Endothelial cell of hepatic sinusoid (primary cell): Measurements from ENCODE around the gene PGS1.

Experiments
- in situ Hi-C: cut with HindIII; loops from 2 replicates; pipeline ENCODE4 v1.10.0; 2017; ENCODE audit warnings: low sequenced_read_pairs

Gene PGS1

DNA sequence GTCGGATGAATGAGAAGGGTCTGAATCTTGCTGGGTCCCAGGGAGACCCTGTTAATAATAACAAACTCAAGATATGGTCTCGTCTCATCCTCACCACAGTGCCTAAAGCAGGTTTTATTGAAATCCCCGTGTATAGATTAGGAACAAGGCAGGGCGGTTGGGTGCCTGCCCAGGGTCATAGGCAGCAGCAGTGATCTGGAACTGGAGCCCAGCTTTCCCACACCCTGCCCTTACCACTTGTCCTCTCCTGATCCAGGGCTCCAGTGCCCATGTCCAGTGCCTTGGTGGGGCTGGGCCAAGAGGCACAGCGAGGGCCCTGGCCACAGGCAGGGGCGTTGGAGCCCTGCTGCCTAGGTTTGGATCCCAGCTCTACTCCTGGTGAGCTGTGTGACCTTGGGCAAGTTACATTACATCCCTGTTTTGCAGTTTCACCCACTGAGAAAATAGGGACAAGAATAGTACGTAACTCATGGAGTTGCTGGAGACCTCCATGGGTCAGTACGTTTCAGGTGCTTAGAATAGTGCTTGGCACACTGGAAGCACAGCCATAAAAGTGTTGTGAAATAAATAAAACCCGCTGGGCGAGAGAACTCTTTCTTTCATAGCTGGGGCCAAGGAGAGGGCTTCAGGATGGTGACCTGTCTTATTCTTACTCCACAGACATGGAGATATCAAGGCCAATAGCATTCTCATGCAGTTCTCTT is 32.5 kb upstream of the PGS1 start:
- in situ Hi-C loops: loop anchor here (5.0 kb wide), 1 partner anchor 39 kb away; no protein-coding TSS in a partner anchor

DNA sequence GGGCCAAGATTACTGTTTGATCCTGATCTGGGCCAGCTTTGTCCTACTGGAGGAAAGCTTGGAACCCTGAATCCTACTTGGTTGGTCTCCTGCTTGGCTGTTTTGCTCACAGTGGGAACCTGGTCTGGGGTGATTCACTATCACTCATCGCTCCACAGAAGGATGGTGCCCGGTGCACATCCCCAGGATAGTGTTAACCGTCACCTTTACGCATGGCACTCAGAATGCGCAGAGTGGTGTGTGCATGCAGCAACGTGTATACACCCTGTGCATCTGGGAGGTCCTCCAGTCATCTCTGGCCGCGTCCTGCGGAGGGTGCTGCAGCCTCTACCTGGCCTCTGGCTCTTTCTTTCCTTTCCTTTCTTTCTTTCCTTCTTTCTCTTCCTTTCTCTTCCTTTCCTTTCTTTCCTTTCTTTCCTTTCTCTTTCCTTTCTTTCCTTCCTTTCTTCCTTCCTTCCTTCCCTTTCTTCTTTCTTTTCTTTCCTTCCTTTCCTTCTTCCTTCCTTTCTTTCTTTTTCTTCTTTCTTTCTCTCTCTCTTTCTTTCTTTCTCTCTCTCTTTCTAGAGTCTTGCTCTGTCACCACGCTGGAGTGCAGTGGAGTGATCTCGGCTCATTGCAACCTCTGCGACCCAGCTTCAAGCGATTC is 31.7 kb upstream of the PGS1 start:
- in situ Hi-C loops: loop anchor here (5.0 kb wide), 1 partner anchor 39 kb away; no protein-coding TSS in a partner anchor

DNA sequence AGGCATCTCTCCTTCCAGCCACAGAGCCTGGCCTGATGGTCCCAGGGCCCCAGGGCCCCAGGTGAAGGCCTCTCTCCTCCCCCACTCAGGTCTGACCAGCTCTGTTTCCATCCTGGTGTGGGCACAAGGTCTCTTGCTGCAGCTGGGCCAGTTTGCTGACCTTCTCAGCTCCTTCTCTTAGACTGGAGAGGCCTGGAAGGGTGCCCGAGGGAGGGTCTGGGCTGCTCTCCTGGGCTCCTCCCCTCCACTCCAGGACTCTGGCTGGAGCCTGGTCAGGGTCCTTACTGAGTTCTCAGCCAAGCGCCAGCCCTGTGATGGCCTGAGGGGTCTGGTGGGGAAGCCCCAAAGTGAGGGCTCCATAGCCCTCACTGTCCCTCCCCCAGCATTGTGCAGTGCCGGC is 31.0 kb upstream of the PGS1 start:
- in situ Hi-C loops: loop anchor here (5.0 kb wide), 1 partner anchor 40 kb away; no protein-coding TSS in a partner anchor

DNA sequence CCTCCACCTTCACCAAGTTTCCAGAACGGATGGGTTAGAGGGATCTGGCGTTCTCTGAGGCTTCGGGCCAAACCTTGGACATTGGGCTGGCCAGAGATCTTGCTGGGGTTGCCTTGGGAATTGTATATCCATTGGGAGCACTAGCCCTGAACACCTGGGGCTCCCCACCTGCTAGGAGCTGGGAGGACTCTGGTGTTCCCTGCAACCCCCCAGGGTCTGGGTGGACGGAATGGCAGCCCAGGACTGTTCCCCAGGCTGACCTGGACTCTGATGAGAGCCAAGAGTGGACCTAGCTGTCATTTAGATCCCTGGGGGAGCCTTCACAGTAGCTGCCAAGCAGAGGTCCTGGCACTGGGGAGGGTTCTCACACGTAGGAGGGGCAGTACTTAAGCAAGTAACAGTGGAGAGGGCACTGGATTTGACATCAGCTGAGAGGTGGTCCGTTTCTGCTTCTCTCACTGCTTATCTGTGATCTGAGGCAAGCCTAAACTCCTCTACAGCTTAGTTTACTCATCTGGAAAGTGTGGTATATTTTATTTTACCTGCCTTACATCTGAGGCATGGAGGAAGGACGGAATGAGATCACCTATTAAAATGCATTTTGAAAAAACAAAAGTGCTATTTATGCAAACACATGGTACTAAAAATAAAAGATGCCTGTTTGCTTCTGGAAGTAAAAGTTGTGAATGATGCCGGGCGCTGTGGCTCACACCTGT is 30.2 kb upstream of the PGS1 start:
- in situ Hi-C loops: loop anchor here (5.0 kb wide), 1 partner anchor 41 kb away; no protein-coding TSS in a partner anchor

DNA sequence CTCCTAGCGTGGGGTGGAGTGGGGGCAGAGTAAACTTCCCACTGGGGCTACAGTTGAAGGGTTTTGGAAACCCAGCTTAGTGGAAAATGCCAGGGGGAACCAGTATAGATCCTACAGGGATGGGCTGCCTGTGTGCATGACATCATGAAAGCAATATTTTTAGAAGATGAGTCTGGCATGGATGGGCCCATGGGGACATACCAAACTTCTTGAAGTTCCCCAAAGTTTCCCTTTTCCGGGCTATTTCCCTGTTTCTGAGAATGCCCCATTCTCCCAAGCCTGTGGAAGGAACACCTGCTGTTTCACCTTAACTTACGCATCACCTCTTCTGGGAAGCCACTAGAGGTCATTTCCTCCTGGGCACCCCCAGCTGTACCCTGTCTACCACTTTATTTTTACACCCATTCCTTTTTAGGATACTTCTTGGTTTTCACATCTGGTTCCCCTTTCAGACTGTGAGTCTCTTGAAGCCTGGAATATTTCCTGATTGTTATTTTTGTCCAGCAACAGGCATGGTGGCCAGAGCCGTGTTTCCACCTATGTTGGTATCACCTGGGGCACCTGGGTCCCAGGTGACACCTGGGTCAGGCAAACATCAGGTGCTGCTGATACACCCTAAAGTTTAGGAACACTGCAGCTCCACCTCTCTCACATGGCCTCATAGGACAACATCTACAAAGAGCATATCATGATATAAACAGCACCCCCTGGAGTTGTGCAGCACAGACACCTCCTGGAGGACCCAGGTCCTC is 28.4 kb upstream of the PGS1 start:
- in situ Hi-C loops: loop anchor here (5.0 kb wide), 1 partner anchor 43 kb away; no protein-coding TSS in a partner anchor

DNA sequence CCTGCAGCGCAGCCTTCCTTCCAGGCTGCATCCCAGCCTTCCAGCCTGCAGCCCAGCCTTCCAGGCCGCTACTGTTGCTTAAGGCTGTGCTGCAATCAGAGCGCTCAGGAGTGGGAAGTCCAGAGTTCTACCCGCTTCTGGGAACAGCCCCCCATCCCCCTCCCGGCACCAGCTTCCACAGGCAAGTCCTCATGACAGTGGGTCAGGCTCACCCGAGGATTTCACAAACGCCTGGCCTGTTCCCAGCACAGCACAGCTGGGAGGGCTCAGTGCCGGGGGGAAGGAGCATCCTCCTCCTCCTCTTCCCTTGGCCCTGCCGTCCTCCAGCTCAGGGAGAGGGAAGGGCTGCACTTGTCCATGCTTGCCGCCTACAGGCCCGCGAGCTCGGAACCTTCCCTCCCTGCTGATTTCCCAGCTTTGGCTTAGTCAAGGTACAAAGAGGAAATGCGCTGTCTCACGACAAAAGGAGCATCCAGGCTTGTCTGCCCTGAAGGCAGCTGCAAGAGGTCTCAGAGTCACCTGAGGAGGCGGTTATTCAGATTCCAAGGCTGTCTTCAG is 26.9 kb upstream of the PGS1 start:
- in situ Hi-C loops: no loop called here

DNA sequence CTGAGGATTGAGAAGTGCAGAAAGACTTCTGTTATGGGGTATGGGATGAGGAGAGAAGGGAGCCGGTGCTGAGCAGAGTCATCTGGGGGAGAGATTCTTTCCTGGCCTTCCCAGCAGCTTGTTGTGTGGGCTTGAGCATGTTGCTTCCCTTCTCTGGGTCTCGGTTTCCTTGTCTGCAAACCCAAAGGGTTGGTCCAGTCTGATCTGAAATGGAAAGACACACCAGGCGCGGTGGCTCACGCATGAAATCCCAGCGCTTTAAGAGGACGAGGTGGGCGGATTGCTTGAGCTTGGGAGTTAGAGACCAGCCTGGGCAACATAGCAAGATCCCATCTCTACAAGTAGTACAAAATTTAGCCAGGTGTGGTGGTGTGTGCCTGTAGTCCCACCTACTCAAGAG is 24.6 kb upstream of the PGS1 start:
- in situ Hi-C loops: no loop called here

DNA sequence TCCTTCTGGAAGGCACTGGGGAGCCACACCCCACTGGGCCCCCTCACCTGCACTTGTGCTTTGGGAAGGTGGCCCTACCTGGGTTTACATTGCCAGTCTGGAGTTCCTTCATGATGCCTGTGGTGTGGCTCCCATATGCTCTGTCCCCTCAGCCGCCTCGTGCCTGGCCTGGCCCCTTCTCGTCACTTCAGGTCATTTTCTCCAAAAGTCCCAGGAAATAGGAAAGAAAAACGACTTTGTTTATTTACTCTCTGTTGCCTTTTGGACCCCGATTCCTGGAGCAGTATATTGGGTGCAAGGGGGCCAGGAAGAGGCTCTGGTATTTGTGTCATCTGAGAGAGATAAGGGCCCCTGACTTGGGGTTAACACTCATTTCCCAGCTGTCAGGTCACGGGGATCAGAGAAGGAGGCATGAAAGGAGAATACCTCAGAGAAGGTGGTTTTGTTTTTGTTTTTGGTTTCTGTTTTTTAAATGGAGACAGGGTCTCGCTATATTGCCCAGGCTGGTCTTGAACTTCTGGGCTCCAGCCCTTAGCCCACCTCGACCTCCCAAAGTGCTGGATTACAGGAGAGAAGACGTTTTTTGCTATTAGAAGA is 23.3 kb upstream of the PGS1 start:
- in situ Hi-C loops: no loop called here

DNA sequence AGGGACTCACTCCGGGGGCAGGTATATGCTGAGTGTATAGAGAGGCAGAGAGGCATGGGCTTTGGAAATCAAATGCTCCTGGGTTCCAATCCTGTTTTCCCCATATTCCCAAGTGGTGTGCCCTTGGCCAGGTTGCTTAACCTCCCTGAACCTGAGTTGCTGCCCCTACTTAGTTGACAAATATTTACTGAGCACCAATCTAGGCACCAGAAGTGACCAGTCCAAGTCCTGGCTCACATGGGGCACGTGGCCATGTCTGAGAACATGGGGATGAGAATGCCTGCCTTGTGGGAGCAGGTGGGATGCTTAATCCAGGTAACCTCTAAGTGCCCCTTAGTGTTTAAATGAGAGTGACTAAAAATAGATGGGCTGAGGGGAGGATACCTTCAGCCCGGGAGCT is 22.7 kb upstream of the PGS1 start:
- in situ Hi-C loops: no loop called here

DNA sequence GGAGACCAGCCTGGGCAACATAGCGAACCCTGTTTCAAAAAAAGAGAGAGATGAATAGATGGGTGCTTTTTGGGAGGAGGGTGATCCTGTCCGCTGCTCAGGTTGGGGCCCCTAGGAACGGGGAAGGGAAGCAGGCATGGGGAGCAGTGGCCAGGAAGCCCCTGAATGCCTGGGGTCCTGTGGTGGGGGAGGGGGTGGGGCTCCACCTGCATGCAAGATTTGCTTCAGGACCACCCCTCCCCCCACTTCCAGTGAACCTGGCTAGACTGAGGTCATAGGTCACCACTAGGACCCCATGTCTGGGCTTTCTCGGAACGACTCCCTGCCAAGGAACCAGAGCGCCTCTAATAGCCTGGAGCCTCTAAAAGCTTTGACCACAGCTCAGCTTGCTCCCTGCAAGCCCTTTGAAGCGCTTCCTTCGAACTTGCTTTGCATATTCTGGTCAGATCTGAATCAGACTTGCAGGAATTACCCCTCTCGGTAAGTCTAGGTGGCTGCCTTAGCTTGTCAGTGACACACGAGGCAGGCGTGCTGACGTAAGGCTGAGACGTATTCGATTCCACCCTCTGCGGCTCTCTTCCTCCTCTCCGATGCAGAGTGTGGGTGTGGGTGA is 22.2 kb upstream of the PGS1 start:
- in situ Hi-C loops: no loop called here

DNA sequence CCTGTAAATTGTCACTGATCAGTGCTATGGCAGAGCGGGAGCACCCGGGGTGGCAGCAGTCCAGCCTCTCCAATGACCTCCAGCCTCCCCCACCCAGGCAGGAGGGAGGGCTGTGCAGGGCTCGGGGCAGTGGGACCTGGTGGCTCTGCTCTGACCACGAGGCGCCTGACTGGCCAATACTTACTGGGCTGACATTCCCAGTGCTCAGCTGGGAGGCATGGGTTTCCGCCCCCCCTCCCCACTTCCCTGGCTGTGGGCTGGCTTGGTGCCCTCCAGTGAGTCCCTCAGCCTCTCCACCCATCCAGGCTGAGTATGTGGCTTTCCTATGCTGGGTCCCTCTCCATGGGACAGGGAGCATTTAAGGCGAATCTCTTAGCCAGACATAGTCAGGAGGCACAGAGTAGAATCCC is 21.3 kb upstream of the PGS1 start:
- in situ Hi-C loops: no loop called here

DNA sequence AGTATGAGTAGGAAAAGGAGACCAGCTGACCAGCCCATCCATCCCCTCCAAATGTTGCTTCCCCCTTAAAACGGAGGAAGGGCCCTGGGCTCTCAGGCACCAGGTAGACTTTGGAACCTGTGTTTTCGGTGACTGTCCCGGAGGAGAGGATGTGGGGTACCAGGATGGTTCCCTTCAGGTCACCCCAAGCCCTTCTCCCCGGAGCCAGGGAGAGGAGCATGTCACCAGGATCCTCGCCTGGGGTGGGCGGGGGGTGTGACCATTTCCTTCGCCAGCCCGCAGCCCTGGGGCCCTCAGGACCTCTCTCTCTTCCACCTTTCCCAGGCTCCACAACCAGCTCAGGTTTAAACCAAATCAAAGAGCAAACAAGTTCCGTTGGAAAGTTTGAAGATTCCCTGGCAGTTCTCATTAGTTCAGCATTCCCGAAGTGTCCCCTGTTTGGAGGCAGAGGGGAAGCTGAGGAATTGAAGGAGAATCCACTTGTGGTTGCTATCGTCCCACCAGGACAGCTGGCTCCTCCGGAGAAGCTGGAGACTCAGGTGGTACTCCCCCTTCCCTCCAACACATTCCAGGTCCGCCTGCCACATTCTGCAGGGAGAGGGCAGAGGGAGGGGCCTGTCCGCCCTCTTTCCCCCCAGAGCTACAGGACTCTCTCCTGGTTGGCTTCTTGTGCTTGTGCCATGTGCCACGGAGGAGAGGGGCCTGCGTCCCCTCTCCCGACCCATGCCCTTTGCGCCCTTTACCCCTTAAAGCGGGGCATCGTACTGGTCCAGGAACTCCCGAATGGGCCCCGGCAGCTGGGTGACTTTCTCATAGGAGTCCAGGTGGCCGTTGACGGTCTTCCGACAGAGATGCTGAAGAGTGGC is 20.5 kb upstream of the PGS1 start:
- in situ Hi-C loops: no loop called here

DNA sequence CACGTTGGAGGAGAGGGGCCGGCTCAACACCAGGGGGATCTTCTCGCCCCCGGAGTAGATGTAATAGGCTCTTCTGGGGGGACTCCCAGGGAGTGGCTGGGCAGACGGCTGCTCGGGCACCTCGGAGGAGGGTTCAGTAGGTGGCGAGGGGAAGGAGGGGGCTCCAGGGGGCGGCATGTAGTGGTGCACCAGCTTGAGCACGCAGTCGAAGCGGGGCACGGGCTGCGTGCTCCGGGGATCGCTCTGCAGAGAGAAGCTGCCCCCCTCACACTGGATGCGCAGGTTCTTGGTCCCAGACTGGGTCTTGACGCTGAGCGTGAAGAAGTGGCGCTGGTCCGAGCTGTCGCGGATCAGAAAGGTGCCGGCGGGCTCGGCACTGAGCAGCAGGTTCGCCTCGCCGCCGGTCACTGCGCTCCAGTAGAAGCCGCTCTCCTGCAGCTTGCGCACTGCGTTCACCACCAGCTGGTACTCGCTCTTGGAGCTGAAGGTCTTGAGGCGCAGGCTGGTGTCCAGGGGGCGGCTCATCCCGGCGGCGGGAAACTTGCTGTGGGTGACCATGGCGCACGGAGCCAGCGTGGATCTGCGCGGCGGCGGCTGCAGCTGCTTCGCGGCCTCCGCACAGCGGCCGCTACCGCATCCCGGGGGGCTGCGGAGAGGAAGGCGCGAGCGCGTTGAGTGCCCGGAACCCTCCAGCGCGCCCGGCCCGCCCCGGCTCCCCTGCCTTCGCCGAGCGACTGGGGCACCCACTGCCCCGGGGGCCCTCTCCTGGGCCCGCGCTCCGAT is 19.7 kb upstream of the PGS1 start:
- in situ Hi-C loops: no loop called here

DNA sequence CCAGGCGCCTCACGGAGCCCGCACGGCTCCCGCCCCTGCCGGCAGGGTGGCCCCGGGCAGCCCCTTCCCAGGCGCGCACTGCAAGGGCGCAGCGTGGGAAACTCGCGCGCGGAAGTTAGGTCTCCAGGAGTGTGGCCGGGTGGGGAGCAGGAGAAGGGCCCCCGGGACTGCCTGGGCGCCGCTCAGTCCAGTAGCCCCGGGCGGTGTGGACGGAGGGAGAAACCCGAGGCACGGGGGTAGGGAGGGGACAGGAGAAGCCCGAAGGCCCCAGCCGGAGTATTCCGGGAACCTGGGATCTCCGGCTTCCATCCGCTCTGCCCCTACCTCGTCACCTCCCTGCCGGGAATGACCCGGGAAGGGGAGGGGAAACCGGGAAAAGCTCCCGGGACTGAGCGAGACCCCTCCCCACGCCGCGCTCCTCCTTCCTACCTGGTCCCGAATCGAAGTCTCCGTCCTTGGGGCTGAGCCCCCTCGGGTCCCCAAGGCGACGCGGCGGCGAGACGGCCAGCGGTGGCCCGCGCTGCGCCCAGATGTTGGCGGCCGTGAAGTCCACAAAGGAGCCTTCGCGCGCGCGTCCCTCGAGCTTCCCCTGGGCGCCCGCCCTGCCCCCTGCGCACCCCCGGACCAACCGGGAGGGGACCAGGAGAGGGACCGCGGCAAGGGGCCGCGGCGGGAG is 19.0 kb upstream of the PGS1 start:
- in situ Hi-C loops: no loop called here

DNA sequence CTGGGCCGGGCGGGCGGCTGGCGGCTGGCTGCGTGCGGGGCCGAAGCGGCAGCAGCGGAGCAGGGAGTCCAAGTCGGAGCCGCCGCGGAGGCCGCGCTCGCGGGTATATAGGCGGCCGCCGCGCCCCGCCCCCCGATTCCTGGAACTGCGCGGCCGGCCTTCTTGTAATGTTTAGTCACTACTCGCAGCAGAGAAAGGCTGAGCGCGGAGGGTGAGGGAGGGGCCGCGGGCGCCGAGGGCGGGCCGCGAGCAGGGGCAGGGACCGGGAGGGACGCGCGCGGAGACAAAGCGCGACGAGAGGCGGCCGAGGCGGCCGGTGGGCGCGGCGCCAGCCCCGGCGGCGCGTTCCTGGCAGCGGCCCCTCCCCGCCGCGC is 18.5 kb upstream of the PGS1 start, which contains the start of gene SOCS3:
Gene SOCS3 (minus strand): TSS at position 81 of the 374 bp plus-strand sequence. CDS start 982 bp downstream, outside the sequence.
- in situ Hi-C loops: loop anchor here (5.0 kb wide), 1 partner anchor 57 kb away; no protein-coding TSS in a partner anchor

DNA sequence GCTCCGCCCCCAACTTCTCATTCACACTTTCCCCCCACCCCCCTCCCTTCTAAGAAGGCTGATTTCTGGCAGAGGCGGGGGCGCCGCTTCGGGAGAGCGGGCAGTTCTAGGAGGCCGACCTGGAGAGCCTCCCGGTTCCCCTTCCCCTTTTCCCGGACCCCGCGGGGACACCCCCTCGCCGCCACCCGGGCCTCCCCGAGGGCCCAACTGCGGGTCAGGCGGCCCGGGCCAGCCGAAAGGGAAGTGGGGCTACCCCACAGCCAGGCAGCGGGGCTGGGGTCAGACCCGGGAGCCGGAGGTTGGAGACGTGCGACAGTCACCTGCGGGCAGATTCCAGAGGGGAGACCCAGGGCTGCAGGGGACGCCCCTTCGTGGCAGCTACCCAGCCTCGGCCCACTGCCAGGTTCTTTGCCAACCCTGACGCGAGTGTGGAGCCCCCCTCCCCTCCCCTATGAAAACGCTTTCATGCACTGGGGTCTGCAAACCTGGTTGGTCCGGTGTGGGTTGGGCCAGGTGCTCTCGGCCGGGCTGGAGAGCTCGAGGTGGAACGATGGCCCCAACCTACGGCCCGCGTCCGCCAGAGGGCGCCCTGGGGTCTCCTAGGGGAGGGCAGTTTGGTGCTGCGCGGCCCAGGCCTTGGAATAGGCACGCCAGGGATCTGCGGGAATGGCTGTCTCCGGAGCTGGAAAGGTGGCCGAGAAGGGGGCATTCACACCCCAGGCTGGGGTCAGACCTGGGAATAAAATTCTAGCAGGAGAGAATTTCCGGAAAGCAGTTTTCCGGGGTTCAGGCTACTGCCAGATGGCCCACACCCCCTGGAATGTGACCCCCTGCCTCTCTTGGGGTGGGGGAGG is 17.9 kb upstream of the PGS1 start:
- in situ Hi-C loops: loop anchor here (5.0 kb wide), 1 partner anchor 57 kb away; no protein-coding TSS in a partner anchor
